ENCODE measurements around the gene EXD3. TPM values are rescaled to one million over a fixed set of nuclear protein-coding genes. Genes with fewer than 3 reads are reported as not detected.

EXD3 gene
- total RNA-seq, 2 experiments from 2014 or later, result 8.1 to 9.0 TPM

DNA sequence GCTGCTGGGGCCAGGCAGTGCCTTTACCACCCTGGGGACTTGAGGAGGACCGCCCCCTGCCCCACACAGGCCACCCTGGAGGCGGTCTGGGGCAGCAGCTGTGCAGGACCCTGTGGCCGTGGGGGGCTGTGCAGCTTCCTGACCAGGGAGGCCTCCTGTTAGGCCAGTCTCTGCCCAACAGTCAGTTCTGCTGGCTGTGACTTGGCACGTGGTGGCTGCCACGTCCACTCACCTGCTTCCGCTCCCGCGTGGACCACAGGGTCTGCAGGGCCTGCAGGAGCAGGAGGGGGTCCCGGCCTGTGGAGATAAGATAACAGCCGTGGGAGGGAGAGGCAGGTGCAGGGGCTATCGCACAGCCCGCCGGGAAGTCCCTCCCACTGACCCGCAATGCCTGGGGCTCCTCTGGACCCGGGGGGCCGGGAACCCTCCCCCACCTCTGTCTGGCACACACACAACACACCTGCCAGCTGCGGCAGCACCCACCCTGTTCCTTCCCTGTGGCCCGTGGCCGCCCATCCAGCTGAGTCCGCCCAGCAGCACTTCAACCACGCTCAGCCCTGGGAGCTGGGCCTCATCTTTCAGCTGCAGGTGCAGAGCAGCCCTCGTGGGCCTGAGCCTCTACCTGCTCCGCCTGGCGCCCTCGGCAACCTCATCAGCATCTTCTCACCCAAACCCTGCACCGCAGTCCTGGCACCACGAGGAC lies 39.7 kb downstream of the EXD3 start:
- Mint-ChIP-seq H3K27me3 (no peaks in the 10 kb centered on the region), H3K36me3 (ENCODE audit: low read depth) (no peaks in the 10 kb centered on the region), H3K27ac (no peak overlapping the region), H3K9me3 (no peaks in the 10 kb centered on the region), H3K4me1 (ENCODE audit: low read depth) (peaks cover 10% of the 10 kb centered on the region), H3K4me3 (no peak overlapping the region)
- ChIA-PET POLR2A (no interaction called here), CTCF (no interaction called here)
- TF ChIP-seq, protein P1, sequence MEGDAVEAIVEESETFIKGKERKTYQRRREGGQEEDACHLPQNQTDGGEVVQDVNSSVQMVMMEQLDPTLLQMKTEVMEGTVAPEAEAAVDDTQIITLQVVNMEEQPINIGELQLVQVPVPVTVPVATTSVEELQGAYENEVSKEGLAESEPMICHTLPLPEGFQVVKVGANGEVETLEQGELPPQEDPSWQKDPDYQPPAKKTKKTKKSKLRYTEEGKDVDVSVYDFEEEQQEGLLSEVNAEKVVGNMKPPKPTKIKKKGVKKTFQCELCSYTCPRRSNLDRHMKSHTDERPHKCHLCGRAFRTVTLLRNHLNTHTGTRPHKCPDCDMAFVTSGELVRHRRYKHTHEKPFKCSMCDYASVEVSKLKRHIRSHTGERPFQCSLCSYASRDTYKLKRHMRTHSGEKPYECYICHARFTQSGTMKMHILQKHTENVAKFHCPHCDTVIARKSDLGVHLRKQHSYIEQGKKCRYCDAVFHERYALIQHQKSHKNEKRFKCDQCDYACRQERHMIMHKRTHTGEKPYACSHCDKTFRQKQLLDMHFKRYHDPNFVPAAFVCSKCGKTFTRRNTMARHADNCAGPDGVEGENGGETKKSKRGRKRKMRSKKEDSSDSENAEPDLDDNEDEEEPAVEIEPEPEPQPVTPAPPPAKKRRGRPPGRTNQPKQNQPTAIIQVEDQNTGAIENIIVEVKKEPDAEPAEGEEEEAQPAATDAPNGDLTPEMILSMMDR (IDR thresholded peaks at IDR 0.05), result no peak
- intact Hi-C loops (cut with micrococcal nuclease), result no loop called here
- DNase-seq (no peak), ATAC-seq (no peak)

DNA sequence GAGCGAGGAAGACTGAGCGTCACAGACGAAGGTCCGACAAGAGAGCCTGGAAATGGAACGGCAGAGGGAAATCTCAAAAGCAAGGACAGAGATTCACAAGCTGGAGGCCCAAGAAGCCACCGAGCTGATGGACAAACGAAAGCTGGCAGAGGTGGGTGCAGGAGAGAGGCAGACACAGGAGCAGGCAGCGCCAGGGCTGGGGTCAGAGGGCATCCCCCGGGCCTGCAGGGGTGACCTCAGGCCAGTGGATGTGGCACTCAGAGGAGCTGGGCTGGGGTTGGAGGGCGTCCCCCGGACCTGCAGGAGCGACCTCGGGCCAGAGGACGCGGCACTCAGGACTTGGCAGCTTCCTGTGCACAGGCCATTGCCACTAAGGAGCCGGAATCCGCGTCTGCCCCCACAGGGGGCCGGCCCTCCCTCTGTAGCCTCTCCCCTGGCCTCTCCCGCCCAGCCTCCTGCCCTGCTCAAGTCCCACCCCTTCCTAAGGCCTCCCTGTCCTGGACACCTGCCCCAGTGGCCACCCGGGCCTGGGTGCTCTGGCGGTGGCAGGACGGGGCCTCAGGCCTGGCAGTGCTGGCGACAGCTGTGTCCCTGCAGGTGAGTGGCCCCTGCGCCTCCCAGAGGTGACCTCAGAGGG lies 40.4 kb downstream of the EXD3 start:
- Mint-ChIP-seq H3K27ac (no peak overlapping the region), H3K9me3 (no peaks in the 10 kb centered on the region), H3K4me1 (ENCODE audit: low read depth) (peaks cover 7% of the 10 kb centered on the region), H3K27me3 (no peaks in the 10 kb centered on the region), H3K4me3 (no peak overlapping the region), H3K36me3 (ENCODE audit: low read depth) (no peaks in the 10 kb centered on the region)
- intact Hi-C loops (cut with micrococcal nuclease), result no loop called here
- ChIA-PET CTCF (no interaction called here), POLR2A (no interaction called here)
- DNase-seq (no peak), ATAC-seq (no peak)
- TF ChIP-seq, protein P1 (IDR thresholded peaks at IDR 0.05), result no peak

DNA sequence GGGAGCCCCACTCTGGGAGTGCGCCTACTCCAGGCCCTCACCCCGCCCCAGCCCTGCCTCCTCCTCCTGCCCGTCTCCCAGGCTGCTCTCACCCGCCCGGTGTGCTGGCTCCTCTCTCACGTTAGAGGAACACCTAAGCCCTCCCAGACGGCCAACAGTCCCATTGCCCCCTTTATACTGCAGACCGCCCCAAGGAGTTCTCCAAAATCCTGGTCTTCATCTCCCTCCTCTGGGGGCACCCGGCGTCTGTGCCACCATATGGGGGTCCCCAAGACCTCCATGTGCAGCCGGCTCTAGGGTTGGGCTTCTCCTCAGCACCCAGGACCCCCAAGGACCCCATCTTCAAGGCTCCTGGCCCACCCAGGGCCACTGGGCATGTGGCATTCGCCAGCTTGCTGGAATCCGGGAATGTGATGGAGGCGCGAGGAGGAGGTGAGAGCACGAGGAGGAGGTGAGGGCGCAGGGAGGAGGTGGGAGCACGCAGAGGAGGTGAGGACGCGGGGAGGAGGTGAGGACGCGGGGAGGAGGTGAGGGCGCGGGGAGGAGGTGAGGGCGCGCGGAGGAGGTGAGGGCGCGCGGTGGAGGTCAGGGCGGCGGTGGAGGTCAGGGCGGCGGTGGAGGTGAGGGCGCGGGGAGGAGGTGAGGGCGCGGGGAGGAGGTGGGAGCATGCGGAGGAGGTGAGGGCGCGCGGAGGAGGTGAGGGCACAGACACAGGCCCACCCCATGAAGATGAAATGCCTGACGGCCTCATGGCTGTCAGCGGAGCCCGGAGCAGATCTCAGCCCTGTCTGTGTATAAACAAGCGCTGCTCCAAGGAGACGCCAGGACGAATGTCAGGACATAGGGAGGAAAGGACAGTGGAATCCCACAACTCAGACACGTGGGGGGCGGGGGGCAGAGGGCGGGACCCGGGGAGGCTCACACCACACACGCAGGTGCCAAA lies 41.2 kb downstream of the EXD3 start:
- POLR2A ChIA-PET, result no interaction called here
- H3K27ac Mint-ChIP-seq, result no peak overlapping the region

DNA sequence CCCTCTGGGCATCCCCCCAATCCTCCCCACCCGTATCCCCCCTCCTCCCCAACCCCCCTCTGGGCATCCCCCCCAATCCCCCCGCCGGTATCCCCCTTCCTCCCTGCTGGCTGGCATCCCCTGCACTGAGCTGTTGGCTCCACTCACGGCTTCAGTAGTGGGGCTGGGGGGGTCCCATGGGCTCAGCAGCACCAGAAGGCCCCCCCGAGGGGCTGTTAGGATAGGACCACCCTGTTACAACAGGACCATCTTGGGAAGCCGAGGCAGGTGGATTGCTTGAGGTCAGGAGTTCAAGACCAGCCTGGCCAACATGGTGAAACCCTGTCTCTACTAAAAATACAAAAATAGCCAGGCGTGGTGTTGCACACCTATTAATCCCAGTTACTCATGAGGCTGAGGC lies 42.4 kb downstream of the EXD3 start:
- Mint-ChIP-seq H3K27ac (no peak overlapping the region), H3K27me3 (no peaks in the 10 kb centered on the region), H3K9me3 (no peaks in the 10 kb centered on the region), H3K4me3 (no peak overlapping the region), H3K36me3 (ENCODE audit: low read depth) (no peaks in the 10 kb centered on the region), H3K4me1 (ENCODE audit: low read depth) (no peaks in the 10 kb centered on the region)
- ATAC-seq (no peak), DNase-seq (no peak)
- intact Hi-C loops (cut with micrococcal nuclease), result no loop called here
- CTCF ChIA-PET, result no interaction called here
- TF ChIP-seq, protein P1 (IDR thresholded peaks at IDR 0.05), result no peak
- POLR2A ChIA-PET, result interaction anchor here (1.2 kb wide), 1 partner anchor 42 kb away, joined by 4 read pairs; the partner anchor contains the start of gene EXD3

More for the DNA sequence above, 41.2 kb downstream of the EXD3 start:
- no peaks in the 10 kb centered on the region for H3K27me3 Mint-ChIP-seq
- no peak for DNase-seq
- peaks cover 3% of the 10 kb centered on the region for H3K4me1 Mint-ChIP-seq (ENCODE audit: low read depth)
- no peaks in the 10 kb centered on the region for H3K36me3 Mint-ChIP-seq (ENCODE audit: low read depth)
- intact Hi-C loops (cut with micrococcal nuclease), result no loop called here
- TF ChIP-seq, protein P1 (IDR thresholded peaks at IDR 0.05), result no peak
- no peaks in the 10 kb centered on the region for H3K9me3 Mint-ChIP-seq
- CTCF ChIA-PET, result no interaction called here
- ATAC-seq, result no peak
- no peak overlapping the region for H3K4me3 Mint-ChIP-seq
